Measurements from ENCODE around the gene WDR37.
"Not testable (repeated sequence)": the region's sequence is repeated elsewhere in the genome, so short reads cannot be mapped to it uniquely, and the experiment has no call there.

The WDR37 gene, protein sequence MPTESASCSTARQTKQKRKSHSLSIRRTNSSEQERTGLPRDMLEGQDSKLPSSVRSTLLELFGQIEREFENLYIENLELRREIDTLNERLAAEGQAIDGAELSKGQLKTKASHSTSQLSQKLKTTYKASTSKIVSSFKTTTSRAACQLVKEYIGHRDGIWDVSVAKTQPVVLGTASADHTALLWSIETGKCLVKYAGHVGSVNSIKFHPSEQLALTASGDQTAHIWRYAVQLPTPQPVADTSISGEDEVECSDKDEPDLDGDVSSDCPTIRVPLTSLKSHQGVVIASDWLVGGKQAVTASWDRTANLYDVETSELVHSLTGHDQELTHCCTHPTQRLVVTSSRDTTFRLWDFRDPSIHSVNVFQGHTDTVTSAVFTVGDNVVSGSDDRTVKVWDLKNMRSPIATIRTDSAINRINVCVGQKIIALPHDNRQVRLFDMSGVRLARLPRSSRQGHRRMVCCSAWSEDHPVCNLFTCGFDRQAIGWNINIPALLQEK

GRCh38 chr10:1056326-1057105 lies at the start of gene WDR37:
WDR37 (plus strand) TSS chr10:1056385; CDS start chr10:1072156, 15,771 bp downstream.
- DNase-seq (ENCODE audit: low read depth), result no peak

DNA sequence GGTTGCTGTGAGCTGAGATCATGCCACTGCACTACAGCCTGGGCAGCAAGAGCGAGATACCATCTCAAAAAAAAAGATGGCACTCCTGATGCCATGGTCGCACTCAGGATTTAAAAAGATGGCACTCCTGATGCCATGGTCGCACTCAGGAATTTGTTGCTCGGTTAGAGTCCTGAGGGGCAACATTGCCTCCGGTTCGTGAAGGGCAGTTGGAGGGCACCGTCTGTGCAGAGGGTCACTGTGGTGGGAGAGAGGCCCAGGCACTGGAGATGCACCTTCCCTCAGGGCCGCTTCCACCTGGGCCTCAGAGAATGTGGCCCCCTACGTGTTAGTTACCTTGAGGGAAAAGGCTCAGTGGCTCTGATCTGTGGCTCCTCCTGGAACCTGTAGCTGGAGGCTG lies 49.6 kb upstream of the WDR37 start:
- no peak for DNase-seq (ENCODE audit: low read depth)

DNA sequence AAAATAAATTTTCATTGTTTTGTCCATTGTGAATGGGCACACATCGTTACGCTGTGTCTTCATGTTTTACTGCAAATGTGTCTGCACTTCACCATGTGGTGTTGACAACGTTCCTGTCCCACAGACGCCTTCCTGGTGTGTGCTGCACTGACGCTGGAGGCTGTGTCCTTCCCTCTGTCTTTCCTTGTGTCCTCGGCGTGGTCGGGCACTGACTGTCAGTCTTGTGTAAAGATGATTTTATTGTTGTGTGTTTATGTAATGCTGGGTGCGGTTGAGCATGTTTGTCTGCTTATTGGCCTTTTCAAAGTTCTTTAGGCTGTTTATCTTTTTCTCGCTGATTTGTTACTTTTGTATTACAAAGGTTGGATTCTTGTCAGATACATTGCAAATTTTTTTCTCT lies 48.6 kb upstream of the WDR37 start:
- DNase-seq (ENCODE audit: low read depth), result no peak

DNA sequence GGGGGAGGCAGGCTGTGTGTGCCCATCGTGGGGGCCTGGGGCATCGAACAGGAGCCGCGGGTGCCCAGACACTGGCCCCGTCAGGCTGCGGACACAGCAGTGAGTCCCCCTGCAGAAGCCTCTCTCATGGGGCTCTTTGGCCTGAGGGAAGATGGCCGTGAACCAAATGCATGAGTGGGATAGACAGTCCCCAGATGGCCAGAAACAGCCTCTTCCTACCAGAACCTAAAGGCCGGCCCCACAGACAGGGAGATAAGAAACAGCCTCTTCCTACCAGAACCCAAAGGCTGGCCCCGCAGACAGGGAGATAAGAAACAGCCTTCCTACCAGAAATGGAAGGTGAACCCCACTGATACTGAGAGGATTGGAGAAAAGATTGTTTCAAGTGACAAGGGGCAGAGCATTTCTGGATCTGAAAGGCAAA lies 47.1 kb upstream of the WDR37 start:
- peak; percentile 65 for DNase-seq (ENCODE audit: low read depth)

GRCh38 chr10:1009947-1010346 lies 46.2 kb upstream of the WDR37 start:
- DNase-seq (ENCODE audit: low read depth), result not testable (repeated sequence)

- DNase-seq (ENCODE audit: low read depth), result no peak
These were observed 45.5 kb upstream of the WDR37 start for GRCh38 chr10:1010703-1011102.

GRCh38 chr10:1011696-1012095 lies 44.5 kb upstream of the WDR37 start:
- DNase-seq (ENCODE audit: low read depth), result no peak

GRCh38 chr10:1015688-1016087 lies 40.5 kb upstream of the WDR37 start:
- no peak for DNase-seq (ENCODE audit: low read depth)

GRCh38 chr10:1019362-1019761 lies 36.8 kb upstream of the WDR37 start:
- no peak for DNase-seq (ENCODE audit: low read depth)

- DNase-seq (ENCODE audit: low read depth), result no peak
These were observed 35.7 kb upstream of the WDR37 start for GRCh38 chr10:1020460-1020859.

DNA sequence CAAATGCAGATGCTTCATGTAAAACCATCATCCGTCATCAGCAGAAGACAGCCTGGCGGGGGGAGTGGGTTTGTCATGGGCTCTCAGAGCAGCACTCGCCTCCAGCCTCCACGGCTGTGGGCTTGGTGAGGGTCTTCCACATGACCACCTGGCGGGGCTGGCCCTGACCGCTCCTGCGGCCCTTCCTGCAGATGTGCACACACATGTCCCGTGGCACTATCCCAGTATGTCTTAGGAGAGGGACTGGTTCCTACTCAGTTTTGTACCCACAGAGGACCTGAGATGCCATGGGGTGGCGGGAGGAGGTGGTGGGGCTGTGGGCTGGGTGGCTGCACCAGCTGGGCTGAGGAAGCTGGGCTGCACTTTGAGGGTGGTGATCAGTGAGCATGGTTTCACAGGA lies 35.2 kb upstream of the WDR37 start:
- DNase-seq (ENCODE audit: low read depth), result no peak

DNA sequence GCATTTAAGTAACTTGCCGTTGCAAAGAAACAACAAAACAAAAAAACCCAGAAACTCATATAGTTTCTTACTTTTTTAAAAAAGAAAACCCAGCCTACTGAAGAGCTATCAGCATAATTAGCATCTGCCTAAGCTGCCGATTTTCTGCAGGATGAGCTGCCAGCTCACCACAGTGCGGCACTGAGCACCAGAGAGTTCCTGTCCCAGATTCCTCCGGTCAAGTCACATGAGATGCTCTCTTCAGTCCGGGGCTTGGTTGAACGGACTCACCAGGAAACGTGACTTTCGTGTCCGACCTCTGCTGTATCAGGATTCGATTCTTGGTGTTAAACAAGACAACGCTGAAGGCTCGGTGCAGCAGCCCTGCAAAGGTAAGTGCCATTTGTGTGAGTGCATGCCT lies 33.8 kb upstream of the WDR37 start:
- no peak for DNase-seq (ENCODE audit: low read depth)

- no peak for DNase-seq (ENCODE audit: low read depth)
These were observed 32.1 kb upstream of the WDR37 start for GRCh38 chr10:1024103-1024502.

- no peak for DNase-seq (ENCODE audit: low read depth)
These were observed 30.5 kb upstream of the WDR37 start, which contains the start of gene IDI2 for GRCh38 chr10:1025683-1026082. IDI2 (minus strand) TSS chr10:1025859; CDS start chr10:1024723, 1,136 bp downstream.

DNA sequence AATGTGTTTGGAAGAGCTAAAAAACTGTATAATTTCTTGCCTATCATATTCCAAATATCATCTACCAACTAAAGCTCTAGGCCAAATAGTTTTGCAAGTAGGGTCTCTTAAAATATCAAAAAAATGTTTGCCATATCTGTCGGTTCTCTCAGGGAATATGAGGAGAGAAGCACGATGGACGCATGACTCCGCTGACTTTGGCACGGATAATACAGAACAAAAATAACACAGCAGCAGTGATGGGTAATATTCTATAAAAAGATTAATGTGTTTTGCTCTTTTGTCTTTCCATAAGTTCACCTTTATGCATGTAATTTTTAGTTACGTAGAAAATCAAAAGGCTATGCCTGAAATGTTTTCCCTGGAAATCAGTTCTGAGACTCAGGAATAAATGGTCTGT lies 29.6 kb upstream of the WDR37 start:
- no peak for DNase-seq (ENCODE audit: low read depth)

GRCh38 chr10:1029838-1030237 lies 26.3 kb upstream of the WDR37 start:
- no peak for DNase-seq (ENCODE audit: low read depth)

- no peak for DNase-seq (ENCODE audit: low read depth)
These were observed 22.6 kb upstream of the WDR37 start for GRCh38 chr10:1033601-1034000.

GRCh38 chr10:1034758-1035157 lies 21.4 kb upstream of the WDR37 start:
- no peak for DNase-seq (ENCODE audit: low read depth)

DNA sequence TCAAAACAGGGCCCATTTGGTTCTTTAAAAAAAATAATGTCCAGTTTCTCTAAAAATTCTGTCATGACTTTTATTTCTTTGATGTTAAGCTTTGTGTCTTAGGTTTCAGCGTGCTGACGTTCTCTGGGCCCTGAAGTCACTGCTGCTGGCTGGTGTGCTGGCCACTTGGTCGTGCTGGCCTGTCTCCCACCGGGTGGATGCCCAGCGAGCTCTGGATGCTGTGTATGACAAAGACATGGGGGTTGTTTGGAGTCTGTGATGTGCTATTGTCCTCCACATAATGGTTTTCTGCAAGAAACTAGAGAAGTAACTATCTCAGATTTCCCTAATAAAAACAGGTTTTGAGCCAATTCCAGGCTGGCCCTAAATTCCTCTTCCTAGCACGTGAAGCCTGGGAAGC lies 21.0 kb upstream of the WDR37 start:
- DNase-seq (ENCODE audit: low read depth), result no peak

DNA sequence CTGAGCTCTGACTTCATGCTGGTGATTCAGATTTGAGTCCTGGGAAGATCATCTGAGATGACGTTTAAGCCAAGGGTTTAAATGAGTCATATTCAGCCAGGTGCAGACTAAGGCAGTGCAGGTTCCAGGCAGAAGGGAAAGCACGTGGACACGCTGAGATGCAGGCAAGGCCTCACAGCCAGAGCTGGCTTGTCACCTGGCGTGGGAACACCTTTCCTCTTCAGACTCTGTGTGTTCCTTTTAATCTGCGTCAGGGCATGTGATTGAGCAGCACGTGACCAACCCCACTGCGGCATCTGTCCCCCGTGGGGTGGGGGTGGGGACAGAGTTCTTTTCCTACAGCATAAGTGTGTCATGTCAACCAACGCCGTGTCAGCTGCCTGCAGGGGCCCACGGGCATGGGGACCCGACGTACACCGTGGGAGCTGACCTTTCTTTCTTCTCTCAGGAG lies 19.8 kb upstream of the WDR37 start:
- no peak for DNase-seq (ENCODE audit: low read depth)

GRCh38 chr10:1037098-1037497 lies 19.1 kb upstream of the WDR37 start:
- no peak for DNase-seq (ENCODE audit: low read depth)

- not testable (repeated sequence) for DNase-seq (ENCODE audit: low read depth)
These were observed 17.4 kb upstream of the WDR37 start for GRCh38 chr10:1038769-1039168.

DNA sequence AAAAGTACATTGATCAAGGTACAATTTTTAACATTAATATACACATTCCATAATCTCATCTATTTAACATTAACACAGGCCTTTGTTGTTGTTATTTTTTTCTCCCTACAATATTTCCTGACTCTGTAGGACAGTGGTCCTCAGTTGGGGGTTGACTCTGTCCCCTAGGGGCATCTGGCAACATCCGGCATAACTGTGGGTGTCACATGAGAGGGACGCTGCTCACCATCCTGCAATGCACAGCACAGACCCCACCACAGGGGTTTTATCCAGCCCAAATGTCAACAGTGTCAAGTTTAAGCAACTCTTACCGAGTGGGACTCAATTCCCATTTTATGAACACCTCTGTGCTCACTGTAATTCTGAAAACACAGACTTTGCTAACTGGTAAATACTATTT lies 16.1 kb upstream of the WDR37 start:
- DNase-seq (ENCODE audit: low read depth), result no peak
